Lower leg skin (tissue), 4 donors: ENCODE measurements around the gene SIRPA. TPM values are rescaled to one million over a fixed set of nuclear protein-coding genes. Genes with fewer than 3 reads are reported as not detected.

Experiments used
- DNase-seq, 2 donors: peaks; one replicate each; pipeline ENCODE4 v3.0.0-alpha.2; 2019; ENCODE audit warnings: low spot score in 2 of 2
- H3K4me3 ChIP-seq: fragments of 200-600 bp; sonication (generic); 2 replicates; pipeline ENCODE4 v1.5.1; 2017; ENCODE audit warnings: mild to moderate bottlenecking, low read depth; ENCODE audit not compliant: poor library complexity, severe bottlenecking
- CTCF ChIP-seq, 3 donors: fragments of 450-650 bp; IDR thresholded peaks; one replicate each; pipeline ENCODE4 v1.5.1; 2016; ENCODE audit warnings: antibody characterized with exemption in 3 of 3, mild to moderate bottlenecking in 3 of 3, moderate library complexity in 2 of 3
- POLR2A ChIP-seq, 2 donors: fragments of 450-650 bp; IDR thresholded peaks; one replicate each; pipeline ENCODE4 v1.6.1; 2016 to 2017; ENCODE audit warnings: antibody characterized with exemption in 2 of 2, mild to moderate bottlenecking in 1 of 2, moderate library complexity in 1 of 2
- WGBS, 2 donors: methylation state at CpG; one replicate each; pipeline ENCODE4 v1.1.5; 2018; 5-methylcytosine and 5-hydroxymethylcytosine counted together
- intact Hi-C: fragments of 100-400 bp; cut with DNase I; formaldehyde crosslinking; loops from one replicate; pipeline ENCODE4 v1.15.0; 2023; ENCODE audit warnings: low total_unique reads
- total RNA-seq, 4 donors: library from RNA; depleted of rRNA; stranded (reverse); fragments of >200 nt; gene quantifications; one replicate each; pipeline ENCODE4 v1.1.0, GENCODE V29; 2016

SIRPA gene
- total RNA-seq, 4 donors from 2014 or later, result 29.3 to 55.0 (median 44.1) TPM

DNA sequence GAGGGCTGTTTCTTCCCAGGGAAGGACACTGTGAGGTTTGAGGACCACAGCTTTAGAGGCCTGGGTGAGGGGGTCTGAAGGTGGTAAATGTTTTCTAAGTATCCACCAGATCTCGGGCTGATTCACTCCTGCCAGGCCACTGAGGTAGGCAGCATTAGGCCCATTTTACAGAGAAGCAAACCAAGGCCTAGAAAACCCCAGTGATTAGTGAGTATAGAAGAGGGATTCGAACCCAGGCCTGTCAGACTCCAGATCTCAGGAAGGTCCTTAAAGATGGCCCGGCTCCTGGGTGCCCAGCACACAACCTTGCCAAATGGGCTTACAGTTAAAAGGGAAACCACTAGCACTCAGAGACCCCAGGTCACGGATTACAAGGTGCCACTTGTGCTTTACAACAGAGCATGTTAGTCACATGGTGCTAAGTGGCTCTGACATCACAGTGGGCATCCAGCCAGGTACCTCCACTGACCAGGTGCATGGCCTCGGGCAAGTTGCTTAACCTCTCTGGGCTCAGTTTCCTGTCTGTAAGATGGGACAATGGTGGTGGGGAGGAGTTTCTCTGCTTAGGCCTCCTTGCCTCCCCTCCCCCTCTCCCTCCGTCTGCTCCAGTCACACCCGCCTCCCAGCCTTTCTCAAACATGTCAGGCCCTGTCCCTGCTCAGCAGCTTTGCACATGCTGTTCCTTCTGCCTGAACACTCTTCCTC is 18.8 kb upstream of the SIRPA start:
- WGBS, 2 donors, result 73 to 78% methylated on average over 7 of the region's 7 CpGs

DNA sequence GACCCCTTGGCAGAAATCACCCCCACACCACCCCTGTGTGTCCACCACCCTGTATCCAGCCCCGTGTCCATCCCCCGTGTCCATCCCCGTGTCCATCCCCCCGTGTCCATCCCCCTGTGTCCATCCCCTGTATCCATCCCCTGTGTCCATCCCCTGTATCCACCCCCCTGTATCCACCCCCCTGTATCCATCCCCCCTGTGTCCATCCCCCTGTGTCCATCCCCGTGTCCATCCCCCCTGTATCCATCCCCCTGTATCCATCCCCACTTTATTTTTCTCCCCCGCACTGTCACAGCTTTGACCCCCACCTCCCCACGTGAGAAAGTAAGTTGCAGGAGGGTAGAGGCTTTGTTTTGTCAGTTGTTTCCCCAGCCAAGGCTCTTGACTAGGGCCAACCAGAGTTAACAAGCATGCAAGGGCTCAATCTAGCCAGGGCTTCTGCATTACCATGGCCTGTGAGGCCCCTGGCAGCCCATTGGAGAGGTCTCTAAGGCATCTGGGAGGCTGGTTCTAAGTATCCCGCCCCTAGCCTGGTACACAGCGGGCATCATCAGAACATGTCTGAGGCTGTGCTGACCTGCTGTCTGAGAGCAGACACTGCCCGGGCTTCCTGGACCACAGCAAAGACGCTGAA is 18.1 kb upstream of the SIRPA start:
- 59 to 70% methylated on average over 10 to 11 of the region's 11 CpGs for WGBS, 2 donors
- no peak overlapping the region for H3K4me3 ChIP-seq
- intact Hi-C loops, result no loop called here
- no peak for DNase-seq
- no peak for TF ChIP-seq CTCF (IDR thresholded peaks at IDR 0.05)
- TF ChIP-seq POLR2A (IDR thresholded peaks at IDR 0.05), result no peak

More for the DNA sequence above, 18.8 kb upstream of the SIRPA start:
- no peak for DNase-seq
- TF ChIP-seq POLR2A (IDR thresholded peaks at IDR 0.05) (no peak), CTCF (IDR thresholded peaks at IDR 0.05) (no peak)
- no peak overlapping the region for H3K4me3 ChIP-seq
- intact Hi-C loops, result no loop called here

DNA sequence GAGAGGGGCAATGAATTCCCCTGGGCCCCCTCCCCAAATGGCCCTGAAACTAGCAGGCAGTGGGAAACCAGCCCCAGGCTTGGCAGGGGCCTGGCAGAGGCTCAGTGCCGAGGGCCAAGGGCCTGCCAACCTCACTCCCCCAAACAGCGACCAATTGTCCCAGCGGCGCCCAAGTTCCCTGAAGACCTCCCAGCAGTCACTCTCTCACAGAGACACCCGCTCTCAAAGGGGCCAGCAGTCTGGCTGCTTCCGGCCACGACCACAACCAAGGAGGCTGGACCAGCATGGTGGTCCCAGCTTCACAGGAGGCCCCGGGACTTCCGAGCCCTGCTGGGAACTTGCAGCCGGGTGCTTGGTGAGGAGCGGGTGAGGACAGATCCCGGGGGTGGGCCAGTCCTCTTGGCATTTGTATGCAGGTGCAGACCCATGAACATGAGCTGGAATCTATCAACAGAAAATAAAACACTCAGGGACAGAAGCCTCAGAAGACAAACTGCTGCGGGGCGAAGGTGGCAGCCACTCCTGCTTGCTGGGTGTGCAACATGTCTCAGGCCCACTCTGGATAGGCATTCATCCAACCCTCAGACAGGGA is 17.5 kb upstream of the SIRPA start:
- TF ChIP-seq CTCF (IDR thresholded peaks at IDR 0.05) (no peak), POLR2A (IDR thresholded peaks at IDR 0.05) (no peak)
- WGBS, 2 donors, result 57 to 70% methylated on average over 7 to 14 of the region's 14 CpGs
- DNase-seq, result no peak
- intact Hi-C loops, result no loop called here
- H3K4me3 ChIP-seq, result no peak overlapping the region

- DNase-seq, result no peak
- no peak overlapping the region for H3K4me3 ChIP-seq
- TF ChIP-seq POLR2A (IDR thresholded peaks at IDR 0.05), result no peak
- TF ChIP-seq CTCF (IDR thresholded peaks at IDR 0.05), result no peak
- 58 to 76% methylated on average over 9 of the region's 9 CpGs for WGBS, 2 donors
- intact Hi-C loops, result no loop called here
Observed at GRCh38 chr20:1879369-1879768, 15.8 kb upstream of the SIRPA start.

DNA sequence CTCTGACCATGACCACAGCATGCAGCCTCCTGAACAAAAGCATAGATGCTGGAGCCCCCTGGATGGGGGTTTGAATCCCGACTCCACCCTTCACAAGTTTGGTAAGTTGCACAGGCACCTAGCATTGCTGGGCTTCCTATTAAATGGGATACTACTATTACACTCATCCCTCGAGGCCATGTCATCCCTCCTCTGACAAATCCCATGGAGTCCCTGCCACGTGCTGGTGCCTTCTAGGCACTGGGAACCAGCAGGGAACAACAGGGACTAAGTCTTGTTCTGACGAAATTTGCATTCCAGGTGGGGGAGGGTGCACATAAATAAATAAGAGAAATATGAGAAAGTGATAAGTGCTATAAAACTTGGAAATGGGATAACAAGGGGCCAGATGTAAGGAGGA is 15.3 kb upstream of the SIRPA start:
- intact Hi-C loops, result no loop called here
- WGBS, 2 donors, result 52% methylated on average over 4 of the region's 4 CpGs
- no peak overlapping the region for H3K4me3 ChIP-seq
- TF ChIP-seq POLR2A (IDR thresholded peaks at IDR 0.05) (no peak), CTCF (IDR thresholded peaks at IDR 0.05) (no peak)
- DNase-seq, result no peak
